Testis (tissue), 3 donors: ENCODE measurements around the gene KIF11. TPM values are rescaled to one million over a fixed set of nuclear protein-coding genes. Genes with fewer than 3 reads are reported as not detected.

Experiments used
- DNase-seq: peaks from one replicate; pipeline ENCODE4 v3.0.0-alpha.2; 2019
- H3K27ac ChIP-seq, 2 donors: fragments of 200-600 bp; sonication (generic); one replicate each; pipeline ENCODE4 v1.5.1; 2019
- H3K27me3 ChIP-seq: fragments of 200-600 bp; sonication (generic); one replicate; pipeline ENCODE4 v1.5.1; 2019
- H3K36me3 ChIP-seq: fragments of 200-600 bp; sonication (generic); one replicate; pipeline ENCODE4 v1.5.1; 2017; ENCODE audit warnings: low read depth; ENCODE audit errors: missing control alignments
- H3K4me1 ChIP-seq: fragments of 200-600 bp; sonication (generic); one replicate; pipeline ENCODE4 v1.5.1; 2019
- H3K4me3 ChIP-seq, 2 donors: fragments of 200-600 bp; sonication (generic); one replicate each; pipeline ENCODE4 v1.5.1; 2017 to 2019
- H3K9me3 ChIP-seq: fragments of 200-600 bp; sonication (generic); one replicate; pipeline ENCODE4 v1.5.1; 2017
- CTCF ChIP-seq, 3 experiments: fragments of 450-650 bp in 2 of 3; fragments of 200-600 bp in 1 of 3; sonication (generic) in 1 of 3; IDR thresholded peaks; one replicate each; pipeline ENCODE4 v1.5.1; 2016 to 2019; ENCODE audit warnings: antibody characterized with exemption in 3 of 3, mild to moderate bottlenecking in 2 of 3, moderate library complexity in 1 of 3
- POLR2A ChIP-seq: fragments of 450-650 bp; IDR thresholded peaks from one replicate; pipeline ENCODE4 v1.6.1; 2017; ENCODE audit warnings: antibody characterized with exemption, mild to moderate bottlenecking, moderate library complexity
- WGBS, 2 donors: methylation state at CpG; one replicate each; pipeline ENCODE4 v1.1.5; 2018; 5-methylcytosine and 5-hydroxymethylcytosine counted together
- intact Hi-C: fragments of 100-400 bp; cut with DNase I; formaldehyde crosslinking; loops from one replicate; pipeline ENCODE4 v1.15.1; 2023; ENCODE audit warnings: low total_unique reads
- polyA plus RNA-seq: library from polyadenylated mRNA; stranded (reverse); fragments of 350-450 nt; fragmentation: Illumina TruSeq; extraction: RNeasy Lipid Tissue Mini Kit (QIAGEN cat#74804); gene quantifications from one replicate; pipeline ENCODE4 v1.2.3, GENCODE V29; 2014; ENCODE audit warnings: low read depth, low replicate concordance; ENCODE audit not compliant: insufficient read depth
- total RNA-seq, 2 donors: library from RNA; depleted of rRNA; stranded (reverse); fragments of >200 nt; gene quantifications; one replicate each; pipeline ENCODE4 v1.2.3, GENCODE V29; 2016

Gene KIF11
- total and polyA plus RNA-seq, 3 donors from 2014 or later: 11.5 to 14.6 (median 13.6) TPM

DNA sequence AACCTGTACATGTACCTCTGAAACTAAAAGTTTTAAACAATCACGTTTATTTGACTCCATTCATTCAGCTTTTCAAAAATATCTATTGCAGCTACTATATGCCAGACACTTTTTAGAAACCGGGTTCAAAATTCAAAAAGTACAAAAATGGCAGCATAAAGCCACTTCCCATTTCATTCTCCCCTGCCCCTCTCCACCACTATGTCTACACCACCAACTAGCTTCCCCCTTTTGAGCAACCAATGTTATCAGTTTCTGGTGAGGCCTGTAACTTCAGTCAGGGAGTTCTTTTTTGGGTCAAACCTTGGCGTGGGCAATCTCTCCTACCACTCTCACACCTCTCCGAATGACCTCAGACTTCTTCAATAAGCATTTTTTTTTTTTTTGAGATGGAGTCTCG is 85.3 kb downstream of the KIF11 start:
- Histone ChIP-seq H3K9me3 (no peaks in the 10 kb centered on the region), H3K27me3 (no peaks in the 10 kb centered on the region), H3K4me1 (no peaks in the 10 kb centered on the region), H3K27ac (no peak overlapping the region), H3K4me3 (no peak overlapping the region), H3K36me3 (no peaks in the 10 kb centered on the region)
- TF ChIP-seq CTCF (IDR thresholded peaks at IDR 0.05) (no peak), POLR2A (no peak)
- 93 to 94% methylated on average over 5 of the region's 5 CpGs for WGBS, 2 donors
- DNase-seq: no peak
- intact Hi-C loops: no loop called here

DNA sequence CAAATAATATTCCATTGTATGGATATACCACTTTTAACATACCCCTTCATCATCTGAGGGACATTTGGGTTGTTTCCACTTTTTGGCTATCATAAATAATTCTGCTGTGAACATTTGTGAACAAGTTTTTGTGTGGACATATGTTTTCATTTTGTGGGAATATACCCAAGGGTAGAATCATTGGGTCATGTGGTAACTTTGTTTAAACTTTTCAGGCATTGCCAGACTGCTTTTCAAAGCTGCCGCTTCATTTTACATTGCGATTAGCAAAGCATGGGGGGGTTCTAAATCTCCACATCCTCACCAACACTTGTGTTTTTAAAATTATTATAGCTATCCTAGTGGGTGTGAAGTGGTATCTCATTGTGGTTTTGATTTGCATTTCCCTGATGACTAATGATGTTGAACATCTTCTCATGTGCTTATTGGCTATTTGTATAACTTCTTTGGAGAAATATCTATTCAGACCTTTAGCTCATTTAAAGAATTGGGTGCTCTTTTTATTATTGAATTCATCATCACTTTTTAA is 88.4 kb downstream of the KIF11 start:
- H3K36me3 ChIP-seq: no peaks in the 10 kb centered on the region
- H3K9me3 ChIP-seq: no peaks in the 10 kb centered on the region
- no peak overlapping the region for H3K4me3 ChIP-seq
- TF ChIP-seq POLR2A (no peak), CTCF (IDR thresholded peaks at IDR 0.05) (no peak)
- DNase-seq: no peak
- H3K27me3 ChIP-seq: no peaks in the 10 kb centered on the region
- WGBS, 2 donors: 90 to 92% methylated on average over 2 of the region's 2 CpGs
- no peak overlapping the region for H3K27ac ChIP-seq
- H3K4me1 ChIP-seq: no peaks in the 10 kb centered on the region
- intact Hi-C loops: no loop called here

GRCh38 chr10:92688573-92688926 is 95.6 kb downstream of the KIF11 start:
- TF ChIP-seq POLR2A (no peak), CTCF (IDR thresholded peaks at IDR 0.05) (no peak)
- Histone ChIP-seq H3K4me3 (peak overlapping the region in 1 of 2 donors; percentile 67), H3K9me3 (no peaks in the 10 kb centered on the region), H3K36me3 (no peaks in the 10 kb centered on the region), H3K27ac (no peak overlapping the region), H3K27me3 (no peaks in the 10 kb centered on the region), H3K4me1 (no peaks in the 10 kb centered on the region)
- intact Hi-C loops: no loop called here
- no peak for DNase-seq
- WGBS, 2 donors: 31 to 45% methylated on average over 5 of the region's 5 CpGs

DNA sequence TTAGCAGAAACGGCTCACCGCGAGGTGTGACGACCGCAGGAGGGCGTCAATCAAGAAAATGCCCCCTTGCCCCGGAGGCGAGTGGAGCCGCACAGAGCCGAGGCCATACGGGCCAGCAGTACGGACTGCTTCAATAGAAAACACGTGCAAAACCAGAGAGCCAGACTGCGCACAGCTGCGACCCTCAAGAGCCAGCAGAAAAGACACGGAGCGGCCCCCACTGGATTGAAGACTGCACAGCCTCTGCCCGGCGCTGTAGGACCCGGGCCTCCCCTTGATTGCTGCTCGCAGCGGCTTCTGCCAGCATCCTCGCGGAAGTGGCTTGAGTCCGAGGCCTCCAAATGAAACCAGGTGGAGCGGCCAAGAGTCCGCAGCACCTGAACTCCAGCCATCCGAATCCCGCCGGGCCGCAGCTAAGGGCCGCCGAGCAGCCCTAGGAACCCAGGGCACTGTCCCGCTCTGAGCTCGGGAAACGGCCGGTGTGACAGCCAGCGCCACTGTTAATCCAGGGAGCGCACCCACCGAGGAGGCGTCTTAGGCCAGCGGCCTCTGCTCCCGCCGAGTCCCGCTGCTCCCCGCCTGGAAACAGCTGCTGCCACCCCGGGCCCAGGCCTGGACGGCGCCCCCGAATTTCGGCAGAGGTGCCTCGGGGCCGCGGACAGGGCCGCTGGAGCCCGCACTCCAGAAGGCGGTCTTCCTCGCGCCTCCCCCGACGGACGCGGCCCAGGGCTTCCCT is 96.2 kb downstream of the KIF11 start:
- Histone ChIP-seq H3K4me3 (peak overlapping the region; percentile 59 to 67), H3K4me1 (no peaks in the 10 kb centered on the region), H3K27ac (peak overlapping the region in 1 of 2 donors; percentile 42), H3K36me3 (no peaks in the 10 kb centered on the region), H3K9me3 (no peaks in the 10 kb centered on the region), H3K27me3 (no peaks in the 10 kb centered on the region)
- TF ChIP-seq POLR2A (no peak), CTCF (IDR thresholded peaks at IDR 0.05) (no peak)
- peak; percentile 36 for DNase-seq
- intact Hi-C loops: no loop called here
- 5 to 8% methylated on average over 18 to 47 of the region's 63 CpGs for WGBS, 2 donors
